Measurements from ENCODE around the gene ZNF627. TPM values are rescaled to one million over a fixed set of nuclear protein-coding genes. Genes with fewer than 3 reads are reported as not detected.
"Not testable (repeated sequence)": the region's sequence is repeated elsewhere in the genome, so short reads cannot be mapped to it uniquely, and the experiment has no call there.

The ZNF627 gene
- total RNA-seq, 6 experiments from 2014 or later = 5.7 to 8.7 (median 7.5) TPM

GRCh38 chr19:11570039-11570462 lies 27.2 kb upstream of the ZNF627 start:
- DNase-seq = no peak
- H3K4me1 Mint-ChIP-seq (ENCODE audit: low read depth) = peaks cover 7% of the 10 kb centered on the region
- no peaks in the 10 kb centered on the region for H3K36me3 Mint-ChIP-seq (ENCODE audit: low read depth)
- peaks cover 6% of the 10 kb centered on the region for H3K27me3 Mint-ChIP-seq (ENCODE audit: insufficient read depth)
- no peaks in the 10 kb centered on the region for H3K9me3 Mint-ChIP-seq
- H3K4me3 Mint-ChIP-seq = no peak overlapping the region
- TF ChIP-seq, protein P1, sequence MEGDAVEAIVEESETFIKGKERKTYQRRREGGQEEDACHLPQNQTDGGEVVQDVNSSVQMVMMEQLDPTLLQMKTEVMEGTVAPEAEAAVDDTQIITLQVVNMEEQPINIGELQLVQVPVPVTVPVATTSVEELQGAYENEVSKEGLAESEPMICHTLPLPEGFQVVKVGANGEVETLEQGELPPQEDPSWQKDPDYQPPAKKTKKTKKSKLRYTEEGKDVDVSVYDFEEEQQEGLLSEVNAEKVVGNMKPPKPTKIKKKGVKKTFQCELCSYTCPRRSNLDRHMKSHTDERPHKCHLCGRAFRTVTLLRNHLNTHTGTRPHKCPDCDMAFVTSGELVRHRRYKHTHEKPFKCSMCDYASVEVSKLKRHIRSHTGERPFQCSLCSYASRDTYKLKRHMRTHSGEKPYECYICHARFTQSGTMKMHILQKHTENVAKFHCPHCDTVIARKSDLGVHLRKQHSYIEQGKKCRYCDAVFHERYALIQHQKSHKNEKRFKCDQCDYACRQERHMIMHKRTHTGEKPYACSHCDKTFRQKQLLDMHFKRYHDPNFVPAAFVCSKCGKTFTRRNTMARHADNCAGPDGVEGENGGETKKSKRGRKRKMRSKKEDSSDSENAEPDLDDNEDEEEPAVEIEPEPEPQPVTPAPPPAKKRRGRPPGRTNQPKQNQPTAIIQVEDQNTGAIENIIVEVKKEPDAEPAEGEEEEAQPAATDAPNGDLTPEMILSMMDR (IDR thresholded peaks at IDR 0.05) = no peak
- no peak overlapping the region for H3K27ac Mint-ChIP-seq

DNA sequence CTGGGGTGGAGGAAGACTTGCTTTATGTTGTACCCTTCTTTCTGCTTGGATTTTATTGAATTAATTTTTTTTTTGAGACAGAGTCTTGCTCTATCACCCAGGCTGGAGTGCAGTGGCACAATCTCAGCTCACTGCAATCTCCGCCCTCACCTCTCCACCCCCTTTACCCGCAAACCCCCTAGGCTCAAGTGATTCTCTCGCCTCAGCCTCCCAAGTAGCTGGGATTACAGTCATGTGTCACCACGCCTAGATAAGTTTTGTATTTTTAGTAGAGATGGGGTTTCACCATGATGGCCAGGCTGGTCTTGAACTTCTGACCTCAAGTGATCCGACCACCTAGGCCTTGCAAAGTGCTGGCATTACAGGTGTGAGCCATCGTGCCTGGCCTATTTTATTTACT lies 23.9 kb upstream of the ZNF627 start:
- not testable (repeated sequence) for H3K27ac Mint-ChIP-seq; H3K27me3 Mint-ChIP-seq (ENCODE audit: insufficient read depth); H3K4me1 Mint-ChIP-seq (ENCODE audit: low read depth); H3K36me3 Mint-ChIP-seq (ENCODE audit: low read depth); H3K9me3 Mint-ChIP-seq; DNase-seq; H3K4me3 Mint-ChIP-seq

DNA sequence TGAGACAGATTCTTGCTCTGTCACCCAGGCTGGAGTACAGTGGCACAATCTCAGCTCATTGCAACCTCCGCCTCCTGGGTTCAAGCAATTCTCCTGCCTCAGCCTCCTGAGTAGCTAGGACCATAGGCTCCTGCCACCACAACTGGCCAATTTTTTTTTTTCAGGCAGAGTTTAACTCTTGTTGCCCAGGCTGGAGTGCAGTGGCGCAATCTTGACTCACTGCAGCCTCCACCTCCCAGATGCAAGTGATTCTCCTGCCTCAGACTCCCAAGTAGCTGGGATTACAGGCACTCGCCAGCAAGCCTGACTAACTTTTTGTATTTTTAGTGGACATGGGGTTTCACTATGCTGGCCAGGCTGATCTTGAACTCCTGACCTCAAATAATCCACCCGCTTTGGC lies 23.5 kb upstream of the ZNF627 start:
- not testable (repeated sequence) for H3K4me1 Mint-ChIP-seq (ENCODE audit: low read depth)

GRCh38 chr19:11574689-11575088 lies 22.6 kb upstream of the ZNF627 start:
- DNase-seq = no peak
- no peaks in the 10 kb centered on the region for H3K4me1 Mint-ChIP-seq (ENCODE audit: low read depth)
- no peak overlapping the region for H3K4me3 Mint-ChIP-seq
- TF ChIP-seq, protein P1 (IDR thresholded peaks at IDR 0.05) = no peak
- H3K27me3 Mint-ChIP-seq (ENCODE audit: insufficient read depth) = peaks cover 3% of the 10 kb centered on the region
- no peaks in the 10 kb centered on the region for H3K9me3 Mint-ChIP-seq
- no peaks in the 10 kb centered on the region for H3K36me3 Mint-ChIP-seq (ENCODE audit: low read depth)
- no peak overlapping the region for H3K27ac Mint-ChIP-seq

More for the DNA sequence above, 23.5 kb upstream of the ZNF627 start:
- not testable (repeated sequence) for DNase-seq; H3K4me3 Mint-ChIP-seq; H3K27me3 Mint-ChIP-seq (ENCODE audit: insufficient read depth); H3K36me3 Mint-ChIP-seq (ENCODE audit: low read depth); H3K27ac Mint-ChIP-seq; H3K9me3 Mint-ChIP-seq

- Mint-ChIP-seq H3K27ac (no peak overlapping the region), H3K36me3 (ENCODE audit: low read depth) (no peaks in the 10 kb centered on the region), H3K27me3 (ENCODE audit: insufficient read depth) (peaks cover 6% of the 10 kb centered on the region), H3K4me1 (ENCODE audit: low read depth) (peaks cover 5% of the 10 kb centered on the region), H3K9me3 (no peaks in the 10 kb centered on the region), H3K4me3 (no peak overlapping the region)
- TF ChIP-seq, protein P1 (IDR thresholded peaks at IDR 0.05) = no peak
- DNase-seq = no peak
These were observed 21.1 kb upstream of the ZNF627 start for GRCh38 chr19:11576227-11576626.

DNA sequence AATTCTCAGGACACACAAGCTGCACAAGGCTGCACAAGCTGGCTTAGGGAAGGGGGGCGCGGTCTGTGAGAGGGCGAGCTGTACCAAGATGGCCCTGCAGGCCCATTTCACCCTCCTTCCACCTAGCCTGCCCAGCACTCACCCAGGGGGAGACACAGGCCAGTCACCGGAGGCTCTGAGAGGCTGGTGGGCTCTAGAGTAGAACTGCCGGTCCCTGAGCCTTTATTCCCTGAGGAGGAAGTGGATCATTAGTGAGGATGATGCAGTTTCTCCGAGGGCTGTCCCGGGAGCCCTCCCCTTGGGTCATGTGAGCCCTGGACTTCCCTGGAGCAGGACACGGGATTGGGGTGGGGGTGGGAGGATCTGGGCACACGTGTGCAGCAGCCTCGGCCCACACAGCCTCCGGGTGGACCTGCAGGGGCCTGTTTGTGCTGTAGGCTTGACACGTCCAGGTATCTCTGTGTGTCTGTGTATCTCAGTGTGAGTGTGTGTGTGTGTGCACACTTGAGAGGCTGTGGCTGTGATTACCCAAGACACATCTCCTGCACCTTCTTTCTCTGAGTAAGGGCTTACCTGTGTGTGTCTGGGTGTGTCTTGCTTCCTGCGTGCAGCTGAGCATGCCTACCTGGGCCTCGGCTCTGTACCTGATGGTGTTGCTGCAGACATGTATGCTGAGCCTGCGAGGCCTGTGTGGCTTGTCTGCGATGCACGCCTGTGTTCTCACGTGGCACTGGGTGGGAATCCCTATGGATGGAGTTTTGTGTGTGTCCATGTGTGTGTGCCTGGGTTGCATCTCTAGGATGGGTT lies 19.6 kb upstream of the ZNF627 start, which contains the start of gene ACP5:
ACP5 (minus strand) TSS at position 195 of the 807 bp plus-strand sequence. CDS start 328 bp downstream, outside the sequence.
- no peak within 1 kb of the TSS for H3K27ac Mint-ChIP-seq
- H3K4me1 Mint-ChIP-seq (ENCODE audit: low read depth) = peaks cover 14% of the 10 kb centered on the region
- peaks cover 6% of the 10 kb centered on the region for H3K27me3 Mint-ChIP-seq (ENCODE audit: insufficient read depth)
- DNase-seq = no peak
- no peaks in the 10 kb centered on the region for H3K9me3 Mint-ChIP-seq
- H3K36me3 Mint-ChIP-seq (ENCODE audit: low read depth) = no peaks in the 10 kb centered on the region
- no peak within 1 kb of the TSS for H3K4me3 Mint-ChIP-seq
- TF ChIP-seq, protein P1 (IDR thresholded peaks at IDR 0.05) = no peak

All from HFFc6 (cell line).